Natural killer cell (primary cell): ENCODE results near the gene SYS1. TPM values are rescaled to one million over a fixed set of nuclear protein-coding genes. Genes with fewer than 3 reads are reported as not detected.

ENCODE experiments used
- ATAC-seq, 3 donors: fragments of 150-1000 bp in 2 of 3; fragments of 200-7000 bp in 1 of 3; cut with Tn5 transposase; 1 replicate in 1 of 3; 2 replicates in 2 of 3; pipeline ENCODE4 v1.10.0; 2021; ENCODE audit warnings: mild to moderate bottlenecking in 2 of 3, moderate library complexity in 2 of 3
- DNase-seq, 2 donors: peaks; one replicate each; pipeline versions ENCODE4 v3.0.0 to v3.0.0-alpha.2; 2013 to 2021; ENCODE audit warnings: mixed read lengths in 1 of 2
- H3K27ac ChIP-seq: one replicate; pipeline ENCODE4 v1.5.1; 2013; ENCODE audit warnings: mild to moderate bottlenecking, low read length
- H3K27me3 ChIP-seq: one replicate; pipeline ENCODE4 v1.6.1; 2013; ENCODE audit warnings: low read length; ENCODE audit not compliant: control insufficient read depth, insufficient read depth
- H3K36me3 ChIP-seq: one replicate; pipeline ENCODE4 v1.6.1; 2013; ENCODE audit warnings: low read length; ENCODE audit not compliant: control insufficient read depth, insufficient read depth
- H3K4me1 ChIP-seq: one replicate; pipeline ENCODE4 v1.6.1; 2013; ENCODE audit warnings: low read length; ENCODE audit not compliant: control insufficient read depth, insufficient read depth
- H3K4me3 ChIP-seq: one replicate; pipeline ENCODE4 v1.5.1; 2013; ENCODE audit warnings: low read length
- H3K9me3 ChIP-seq: one replicate; pipeline ENCODE4 v1.6.1; 2013; ENCODE audit warnings: low read length; ENCODE audit not compliant: control insufficient read depth, insufficient read depth
- H3K27ac Mint-ChIP-seq, 2 donors: one replicate each; pipeline ENCODE4 v1.8.0; 2022; ENCODE audit warnings: mild to moderate bottlenecking in 2 of 2, mixed read lengths in 2 of 2, moderate library complexity in 1 of 2
- H3K27me3 Mint-ChIP-seq, 2 donors: one replicate each; pipeline ENCODE4 v1.8.0; 2022; ENCODE audit warnings: low read depth in 2 of 2, mixed read lengths in 2 of 2
- H3K36me3 Mint-ChIP-seq: one replicate; pipeline ENCODE4 v1.8.0; 2022; ENCODE audit warnings: mixed read lengths
- H3K4me1 Mint-ChIP-seq, 2 donors: one replicate each; pipeline ENCODE4 v1.8.0; 2022; ENCODE audit warnings: mixed read lengths in 2 of 2
- H3K4me3 Mint-ChIP-seq: one replicate; pipeline ENCODE4 v1.8.0; 2022; ENCODE audit warnings: mild to moderate bottlenecking, moderate library complexity, mixed read lengths
- H3K9me3 Mint-ChIP-seq, 2 donors: one replicate each; pipeline ENCODE4 v1.8.0; 2022; ENCODE audit warnings: mixed read lengths in 2 of 2
- WGBS: methylation state at CpG from one replicate; pipeline ENCODE4 v1.1.7; 2013; ENCODE audit warnings: missing lambda C conversion rate; ENCODE audit not compliant: insufficient coverage; 5-methylcytosine and 5-hydroxymethylcytosine counted together
- intact Hi-C: fragments of 100-400 bp; cut with micrococcal nuclease; formaldehyde crosslinking; loops from one replicate; pipeline ENCODE4 v1.14.2; 2022
- total RNA-seq, 4 donors: library from RNA; stranded (reverse); fragments of 120-200 nt in 1 of 4; gene quantifications; one replicate each; pipeline versions ENCODE4 v1.2.3 to v1.2.4, GENCODE V29; 2013 to 2022
- TF ChIP-seq, protein P1 (sequence below): fragments of 200-600 bp; IDR thresholded peaks from one replicate; pipeline ENCODE4 v1.8.0; 2022; ENCODE audit warnings: antibody characterized with exemption

The SYS1 gene
- total RNA-seq, 3 donors from 2014 or later (not counting 1 experiment from before 2014, with no cell fraction given) = 73.8 to 77.4 (median 74.0) TPM

DNA sequence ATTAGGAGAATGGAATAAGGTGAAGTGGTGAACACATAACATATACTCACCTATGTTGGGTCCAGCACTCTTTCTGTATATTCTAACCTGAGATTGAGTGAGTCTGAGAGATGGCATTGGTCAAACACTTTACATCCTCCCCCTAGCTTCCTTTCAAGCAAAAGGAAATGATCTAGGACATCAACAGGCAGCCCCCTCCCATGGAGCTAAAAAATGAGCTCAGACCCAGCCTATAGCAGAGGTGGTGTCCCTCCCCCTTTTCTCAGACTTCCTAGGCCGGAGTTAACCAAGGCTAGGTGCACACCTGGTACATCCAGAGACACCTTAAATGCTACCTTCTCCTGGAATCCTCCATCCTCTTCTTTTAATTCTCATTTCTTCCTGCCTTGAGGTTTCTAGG lies 9.2 kb upstream of the SYS1 start:
- Mint-ChIP-seq H3K27ac (no peak overlapping the region), H3K36me3 (no peaks in the 10 kb centered on the region), H3K9me3 (no peaks in the 10 kb centered on the region), H3K4me1 (no peaks in the 10 kb centered on the region), H3K27me3 (no peaks in the 10 kb centered on the region), H3K4me3 (no peak overlapping the region)
- no peaks in the 10 kb centered on the region for H3K4me1 ChIP-seq
- TF ChIP-seq, protein P1, sequence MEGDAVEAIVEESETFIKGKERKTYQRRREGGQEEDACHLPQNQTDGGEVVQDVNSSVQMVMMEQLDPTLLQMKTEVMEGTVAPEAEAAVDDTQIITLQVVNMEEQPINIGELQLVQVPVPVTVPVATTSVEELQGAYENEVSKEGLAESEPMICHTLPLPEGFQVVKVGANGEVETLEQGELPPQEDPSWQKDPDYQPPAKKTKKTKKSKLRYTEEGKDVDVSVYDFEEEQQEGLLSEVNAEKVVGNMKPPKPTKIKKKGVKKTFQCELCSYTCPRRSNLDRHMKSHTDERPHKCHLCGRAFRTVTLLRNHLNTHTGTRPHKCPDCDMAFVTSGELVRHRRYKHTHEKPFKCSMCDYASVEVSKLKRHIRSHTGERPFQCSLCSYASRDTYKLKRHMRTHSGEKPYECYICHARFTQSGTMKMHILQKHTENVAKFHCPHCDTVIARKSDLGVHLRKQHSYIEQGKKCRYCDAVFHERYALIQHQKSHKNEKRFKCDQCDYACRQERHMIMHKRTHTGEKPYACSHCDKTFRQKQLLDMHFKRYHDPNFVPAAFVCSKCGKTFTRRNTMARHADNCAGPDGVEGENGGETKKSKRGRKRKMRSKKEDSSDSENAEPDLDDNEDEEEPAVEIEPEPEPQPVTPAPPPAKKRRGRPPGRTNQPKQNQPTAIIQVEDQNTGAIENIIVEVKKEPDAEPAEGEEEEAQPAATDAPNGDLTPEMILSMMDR = no peak
- WGBS = 100% methylated on average over 1 of the region's 1 CpG
- no peak for DNase-seq
- no peaks in the 10 kb centered on the region for H3K36me3 ChIP-seq
- H3K27ac ChIP-seq = no peak overlapping the region
- intact Hi-C loops = loop anchor here (10.0 kb wide), 1 partner anchor 59 kb away; no protein-coding TSS in a partner anchor
- no peak overlapping the region for H3K4me3 ChIP-seq
- no peaks in the 10 kb centered on the region for H3K9me3 ChIP-seq
- no peaks in the 10 kb centered on the region for H3K27me3 ChIP-seq
- ATAC-seq = no peak

DNA sequence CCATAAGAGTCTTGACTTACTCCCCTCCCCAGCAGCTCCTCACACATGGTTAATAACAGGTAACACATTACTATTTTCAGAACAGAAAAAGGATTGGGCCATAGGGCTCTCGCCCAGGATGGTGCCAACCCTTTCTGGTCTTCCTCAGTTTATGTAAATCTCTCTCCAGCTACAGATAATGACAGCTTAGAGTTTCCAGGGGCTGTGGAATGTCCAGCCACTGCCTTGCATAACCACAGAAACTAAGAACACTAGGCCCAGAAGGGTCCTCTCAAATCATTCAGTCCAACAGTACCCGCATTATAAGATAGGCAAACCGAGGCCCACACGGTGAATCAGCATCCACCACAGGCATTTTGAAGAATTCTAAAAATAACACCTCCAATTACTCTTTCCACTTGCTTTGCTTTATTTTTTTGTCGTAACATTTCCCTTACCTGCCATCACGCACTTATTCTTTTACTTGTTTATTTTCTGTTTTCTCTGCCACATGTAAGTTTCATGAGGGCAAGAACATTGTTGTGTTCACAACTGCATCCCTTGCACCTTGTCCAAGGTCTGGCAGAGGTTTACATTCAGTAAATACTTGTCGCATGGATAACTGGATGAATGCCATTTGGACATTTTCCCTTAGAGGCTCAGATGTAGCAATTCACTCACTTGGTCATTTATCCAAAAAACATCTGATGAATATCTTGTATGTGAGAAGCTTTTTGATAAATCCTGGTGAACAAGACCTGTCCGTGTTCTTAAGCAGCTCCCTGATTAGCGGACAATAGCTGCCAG lies 8.3 kb upstream of the SYS1 start:
- H3K4me1 Mint-ChIP-seq = no peaks in the 10 kb centered on the region

DNA sequence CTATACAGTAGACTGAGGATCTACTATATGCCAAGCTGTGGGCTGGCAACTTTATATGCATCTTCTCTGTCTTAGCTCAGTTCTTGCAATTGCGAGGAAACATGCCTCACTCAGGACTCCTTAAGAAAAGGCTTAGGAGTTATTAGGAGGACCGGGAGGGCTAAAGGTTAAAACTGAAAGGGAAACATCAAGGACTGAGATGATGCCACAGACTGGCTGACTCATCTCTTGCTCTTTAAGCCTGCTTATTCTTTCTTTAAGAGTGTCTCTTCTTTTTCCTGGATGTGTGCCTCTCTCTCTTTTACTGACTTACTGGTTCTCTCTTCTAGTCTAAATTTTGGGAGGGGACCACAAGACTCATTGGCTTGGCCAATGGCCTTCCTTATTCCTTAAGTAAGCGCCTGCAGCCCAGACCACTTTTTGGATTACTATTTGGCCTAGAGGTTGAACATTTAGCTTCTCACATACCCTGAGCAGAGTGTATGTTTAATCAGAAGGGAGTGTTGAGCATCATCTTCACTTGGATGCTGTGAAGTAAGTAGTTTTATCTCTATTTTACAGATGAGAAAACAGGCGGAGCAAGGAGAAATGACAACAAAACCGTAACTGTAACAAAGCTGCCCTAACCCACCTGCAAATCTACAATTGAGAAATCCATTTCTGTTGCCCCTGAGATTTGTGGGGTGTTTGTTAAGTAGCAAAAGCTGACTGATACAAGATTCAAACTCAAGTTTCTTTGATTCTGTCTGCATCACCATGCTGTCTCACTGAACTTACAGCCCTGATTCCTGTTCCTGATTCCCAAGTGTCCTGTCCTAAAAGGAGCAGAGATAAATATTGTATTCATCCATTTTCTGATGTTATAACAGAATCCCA lies 7.5 kb upstream of the SYS1 start:
- no peak for DNase-seq
- Mint-ChIP-seq H3K27ac (no peak overlapping the region), H3K9me3 (no peaks in the 10 kb centered on the region), H3K36me3 (no peaks in the 10 kb centered on the region), H3K27me3 (no peaks in the 10 kb centered on the region), H3K4me3 (no peak overlapping the region), H3K4me1 (no peaks in the 10 kb centered on the region)
- Histone ChIP-seq H3K4me1 (no peaks in the 10 kb centered on the region), H3K27me3 (no peaks in the 10 kb centered on the region), H3K4me3 (no peak overlapping the region), H3K9me3 (no peaks in the 10 kb centered on the region), H3K27ac (no peak overlapping the region), H3K36me3 (no peaks in the 10 kb centered on the region)
- TF ChIP-seq, protein P1 = no peak
- no peak for ATAC-seq
- 54% methylated on average over 3 of the region's 5 CpGs for WGBS
- intact Hi-C loops = loop anchor here (10.0 kb wide), 1 partner anchor 61 kb away; no protein-coding TSS in a partner anchor

More for the DNA sequence above, 8.3 kb upstream of the SYS1 start:
- H3K9me3 ChIP-seq = no peaks in the 10 kb centered on the region
- H3K27ac Mint-ChIP-seq = no peak overlapping the region
- no peaks in the 10 kb centered on the region for H3K27me3 ChIP-seq
- WGBS = 78% methylated on average over 9 of the region's 9 CpGs
- DNase-seq = no peak
- no peak for ATAC-seq
- H3K36me3 ChIP-seq = no peaks in the 10 kb centered on the region
- intact Hi-C loops = loop anchor here (10.0 kb wide), 1 partner anchor 60 kb away; no protein-coding TSS in a partner anchor
- no peaks in the 10 kb centered on the region for H3K9me3 Mint-ChIP-seq
- no peak overlapping the region for H3K4me3 ChIP-seq
- H3K27ac ChIP-seq = no peak overlapping the region
- TF ChIP-seq, protein P1 = no peak
- no peaks in the 10 kb centered on the region for H3K4me1 ChIP-seq
- no peaks in the 10 kb centered on the region for H3K36me3 Mint-ChIP-seq
- no peaks in the 10 kb centered on the region for H3K27me3 Mint-ChIP-seq
- no peak overlapping the region for H3K4me3 Mint-ChIP-seq
